AG09309 (cell line): Measurements from ENCODE around the gene FGF22.

Source experiments
- DNase-seq: peaks from one replicate; pipeline ENCODE4 v3.0.0-alpha.2; 2010; ENCODE audit warnings: low read depth
- H3K4me3 ChIP-seq: 2 replicates; pipeline ENCODE4 v1.5.1; 2011; ENCODE audit warnings: mild to moderate bottlenecking, low read depth, low read length, moderate library complexity; ENCODE audit not compliant: control insufficient read depth
- CTCF ChIP-seq: IDR thresholded peaks from 2 replicates; pipeline ENCODE4 v1.5.1; 2011; ENCODE audit warnings: mild to moderate bottlenecking, low read depth, low read length, inconsistent platforms; ENCODE audit not compliant: insufficient read depth, control insufficient read depth; ENCODE audit errors: missing control alignments

FGF22 gene

GRCh38 chr19:629961-630714, 9.5 kb upstream of the FGF22 start:
- TF ChIP-seq CTCF = no peak
- no peak for DNase-seq
- no peak overlapping the region for H3K4me3 ChIP-seq

GRCh38 chr19:632579-633067, 7.1 kb upstream of the FGF22 start:
- peak overlapping the region; percentile 92 for H3K4me3 ChIP-seq
- no peak for DNase-seq
- no peak for TF ChIP-seq CTCF

- peak; percentile 93 for DNase-seq
- peak within 1 kb of the TSS; percentile 92 for H3K4me3 ChIP-seq
- no peak for TF ChIP-seq CTCF
Observed at GRCh38 chr19:633068-633785, 6.5 kb upstream of the FGF22 start, which contains the start of gene POLRMT. POLRMT (minus strand) TSS chr19:633537; CDS start chr19:633512, 25 bp downstream.

- TF ChIP-seq CTCF = no peak
- DNase-seq = no peak
- peak overlapping the region; percentile 64 for H3K4me3 ChIP-seq
Observed at GRCh38 chr19:633786-634639, 5.7 kb upstream of the FGF22 start.

GRCh38 chr19:634975-635652, 4.6 kb upstream of the FGF22 start:
- no peak overlapping the region for H3K4me3 ChIP-seq
- TF ChIP-seq CTCF = no peak
- DNase-seq = no peak

GRCh38 chr19:638906-639252, 800 bp upstream of the FGF22 start:
- DNase-seq = no peak
- TF ChIP-seq CTCF = no peak
- peak overlapping the region; percentile 54 for H3K4me3 ChIP-seq
